Central memory CD4-positive, alpha-beta T cell (primary cell): ENCODE results near the gene ZNF208.

Experiments used
- DNase-seq: peaks from one replicate; pipeline ENCODE4 v3.0.0; 2022

The ZNF208 gene

DNA sequence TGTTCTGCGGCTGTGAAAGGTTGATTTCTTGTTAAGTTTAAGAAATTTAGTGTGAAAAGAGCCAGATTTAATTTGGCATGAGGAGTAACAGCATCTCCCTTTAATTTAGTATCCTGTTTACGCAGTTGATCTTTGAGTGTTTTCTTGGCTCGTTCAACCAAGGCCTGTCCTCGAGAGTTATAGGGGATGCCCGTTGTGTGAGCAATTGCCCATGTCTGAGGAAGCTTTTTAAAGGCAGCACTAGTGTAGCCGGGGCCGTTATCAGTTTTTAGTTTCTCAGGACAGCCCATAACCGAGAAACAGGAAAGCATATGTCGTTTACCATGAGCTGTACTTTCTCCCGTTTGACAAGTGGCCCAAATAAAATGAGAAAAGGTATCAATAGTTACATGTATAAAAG, 127.2 kb downstream of the ZNF208 start:
- DNase-seq = no peak
